Measurements from ENCODE around the gene DMD.

Gene DMD

GRCh38 chrX:33132569-33132968 lies 78.8 kb downstream of the DMD start:
- H3K27me3 ChIP-seq (replicated peaks in 2 of 5; ENCODE audit: control insufficient read depth in 4 of 5, insufficient read depth in 5 of 5, low read length in 4 of 5), result peaks cover 0 to 3% (median 0%) of the 10 kb centered on the region in 5 experiments
- H3K9me3 ChIP-seq (ENCODE audit: control extremely low read depth in 1 of 5, control insufficient read depth in 4 of 5, insufficient read depth in 2 of 5, low read depth in 1 of 5, low read length in 4 of 5), result no peaks in the 10 kb centered on the region
- CTCF ChIA-PET, result no interaction called here
- no peak overlapping the region for H3K4me3 ChIP-seq (ENCODE audit: control insufficient read depth in 1 of 7, extremely low read depth in 1 of 7, insufficient read depth in 4 of 7, low read depth in 2 of 7, low read length in 6 of 7)
- no peaks in the 10 kb centered on the region for H3K4me1 ChIP-seq (ENCODE audit: control extremely low read depth in 1 of 4, control insufficient read depth in 4 of 4, insufficient read depth in 4 of 4, low read length in 3 of 4)
- POLR2A ChIA-PET, result no interaction called here
- no peaks in the 10 kb centered on the region for H3K36me3 ChIP-seq (ENCODE audit: control insufficient read depth in 4 of 4, insufficient read depth in 4 of 4, low read length in 3 of 4)
- WGBS (ENCODE audit: insufficient coverage), result 40% methylated on average over 1 of the region's 3 CpGs
- DNase-seq, result no peak
- H3K27ac ChIP-seq (ENCODE audit: insufficient read depth in 1 of 2, low read depth in 1 of 2, low read length in 2 of 2, poor library complexity in 1 of 2, severe bottlenecking in 2 of 2), result no peak overlapping the region

DNA sequence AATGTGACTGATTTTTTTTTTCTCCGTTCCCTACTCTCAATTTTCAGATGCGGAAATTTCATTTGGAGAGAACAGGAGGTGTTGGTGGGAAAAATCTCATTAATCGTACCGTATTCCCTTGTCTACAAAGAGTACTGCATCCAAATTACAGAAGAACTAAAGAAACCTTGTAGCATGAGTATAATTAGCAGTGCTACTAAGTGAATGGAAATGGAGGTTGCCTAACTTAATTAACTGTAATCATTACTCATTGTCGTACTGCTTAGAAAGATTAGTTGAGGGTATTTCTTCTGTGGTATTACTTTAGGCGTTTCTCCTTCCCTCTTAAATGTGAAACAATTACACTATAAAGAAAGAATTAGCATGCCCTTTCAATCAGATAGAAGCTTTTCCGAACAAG lies 81.7 kb downstream of the DMD start:
- ChIA-PET CTCF (no interaction called here), POLR2A (no interaction called here)
- no peaks in the 10 kb centered on the region for H3K4me1 ChIP-seq (ENCODE audit: control extremely low read depth in 1 of 4, control insufficient read depth in 4 of 4, insufficient read depth in 4 of 4, low read length in 3 of 4)
- 67% methylated on average over 1 of the region's 7 CpGs for WGBS (ENCODE audit: insufficient coverage)
- no peak overlapping the region for H3K4me3 ChIP-seq (ENCODE audit: control insufficient read depth in 1 of 7, extremely low read depth in 1 of 7, insufficient read depth in 4 of 7, low read depth in 2 of 7, low read length in 6 of 7)
- no peaks in the 10 kb centered on the region for H3K36me3 ChIP-seq (ENCODE audit: control insufficient read depth in 4 of 4, insufficient read depth in 4 of 4, low read length in 3 of 4)
- no peak overlapping the region for H3K27ac ChIP-seq (ENCODE audit: insufficient read depth in 1 of 2, low read depth in 1 of 2, low read length in 2 of 2, poor library complexity in 1 of 2, severe bottlenecking in 2 of 2)
- no peak for DNase-seq
- H3K9me3 ChIP-seq (ENCODE audit: control extremely low read depth in 1 of 5, control insufficient read depth in 4 of 5, insufficient read depth in 2 of 5, low read depth in 1 of 5, low read length in 4 of 5), result no peaks in the 10 kb centered on the region
- H3K27me3 ChIP-seq (replicated peaks in 2 of 5; ENCODE audit: control insufficient read depth in 4 of 5, insufficient read depth in 5 of 5, low read length in 4 of 5), result peaks cover 0 to 3% (median 0%) of the 10 kb centered on the region in 5 experiments

GRCh38 chrX:33128048-33128805 lies 83.1 kb downstream of the DMD start:
- no peaks in the 10 kb centered on the region for H3K4me1 ChIP-seq (ENCODE audit: control extremely low read depth in 1 of 4, control insufficient read depth in 4 of 4, insufficient read depth in 4 of 4, low read length in 3 of 4)
- ChIA-PET CTCF (no interaction called here), POLR2A (no interaction called here)
- H3K36me3 ChIP-seq (ENCODE audit: control insufficient read depth in 4 of 4, insufficient read depth in 4 of 4, low read length in 3 of 4), result no peaks in the 10 kb centered on the region
- no peaks in the 10 kb centered on the region for H3K9me3 ChIP-seq (ENCODE audit: control extremely low read depth in 1 of 5, control insufficient read depth in 4 of 5, insufficient read depth in 2 of 5, low read depth in 1 of 5, low read length in 4 of 5)
- no peak for DNase-seq
- peaks cover 0 to 3% (median 0%) of the 10 kb centered on the region in 5 experiments for H3K27me3 ChIP-seq (replicated peaks in 2 of 5; ENCODE audit: control insufficient read depth in 4 of 5, insufficient read depth in 5 of 5, low read length in 4 of 5)
- no peak overlapping the region for H3K4me3 ChIP-seq (ENCODE audit: control insufficient read depth in 1 of 7, extremely low read depth in 1 of 7, insufficient read depth in 4 of 7, low read depth in 2 of 7, low read length in 6 of 7)
- 59% methylated on average over 5 of the region's 10 CpGs for WGBS (ENCODE audit: insufficient coverage)
- no peak overlapping the region for H3K27ac ChIP-seq (ENCODE audit: insufficient read depth in 1 of 2, low read depth in 1 of 2, low read length in 2 of 2, poor library complexity in 1 of 2, severe bottlenecking in 2 of 2)

- Histone ChIP-seq H3K36me3 (ENCODE audit: control insufficient read depth in 4 of 4, insufficient read depth in 4 of 4, low read length in 3 of 4) (no peaks in the 10 kb centered on the region), H3K4me3 (ENCODE audit: control insufficient read depth in 1 of 7, extremely low read depth in 1 of 7, insufficient read depth in 4 of 7, low read depth in 2 of 7, low read length in 6 of 7) (no peak overlapping the region), H3K4me1 (ENCODE audit: control extremely low read depth in 1 of 4, control insufficient read depth in 4 of 4, insufficient read depth in 4 of 4, low read length in 3 of 4) (no peaks in the 10 kb centered on the region), H3K9me3 (ENCODE audit: control extremely low read depth in 1 of 5, control insufficient read depth in 4 of 5, insufficient read depth in 2 of 5, low read depth in 1 of 5, low read length in 4 of 5) (no peaks in the 10 kb centered on the region), H3K27ac (ENCODE audit: insufficient read depth in 1 of 2, low read depth in 1 of 2, low read length in 2 of 2, poor library complexity in 1 of 2, severe bottlenecking in 2 of 2) (no peak overlapping the region), H3K27me3 (replicated peaks in 2 of 5; ENCODE audit: control insufficient read depth in 4 of 5, insufficient read depth in 5 of 5, low read length in 4 of 5) (peaks cover 0 to 3% (median 0%) of the 10 kb centered on the region in 5 experiments)
- WGBS (ENCODE audit: insufficient coverage), result 43% methylated on average over 1 of the region's 6 CpGs
- ChIA-PET POLR2A (no interaction called here), CTCF (no interaction called here)
- DNase-seq, result no peak
Observed at GRCh38 chrX:33126469-33126868, 84.9 kb downstream of the DMD start.

DNA sequence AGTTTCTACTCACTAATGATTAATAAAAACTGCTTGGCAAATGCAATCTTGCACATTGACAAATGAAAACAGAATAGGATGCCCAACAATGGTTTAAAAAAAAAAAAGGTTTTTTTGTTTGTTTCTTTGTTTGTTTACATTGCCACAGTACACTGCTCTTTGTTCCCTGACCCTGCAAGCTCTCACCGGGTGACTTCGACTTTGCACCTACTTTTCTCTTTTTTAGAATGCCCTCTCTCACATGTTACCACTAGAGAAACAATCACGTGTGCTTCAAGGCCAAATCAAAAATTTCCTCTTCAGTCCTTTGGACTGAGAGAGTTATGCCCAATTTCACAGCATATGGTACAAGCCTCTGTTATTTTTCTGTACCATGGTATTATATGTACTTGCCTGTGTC lies 101.5 kb downstream of the DMD start:
- Histone ChIP-seq H3K9me3 (ENCODE audit: control extremely low read depth in 1 of 5, control insufficient read depth in 4 of 5, insufficient read depth in 2 of 5, low read depth in 1 of 5, low read length in 4 of 5) (no peaks in the 10 kb centered on the region), H3K36me3 (ENCODE audit: control insufficient read depth in 4 of 4, insufficient read depth in 4 of 4, low read length in 3 of 4) (no peaks in the 10 kb centered on the region), H3K4me3 (ENCODE audit: control insufficient read depth in 1 of 7, extremely low read depth in 1 of 7, insufficient read depth in 4 of 7, low read depth in 2 of 7, low read length in 6 of 7) (no peak overlapping the region), H3K4me1 (ENCODE audit: control extremely low read depth in 1 of 4, control insufficient read depth in 4 of 4, insufficient read depth in 4 of 4, low read length in 3 of 4) (no peaks in the 10 kb centered on the region), H3K27me3 (replicated peaks in 2 of 5; ENCODE audit: control insufficient read depth in 4 of 5, insufficient read depth in 5 of 5, low read length in 4 of 5) (no peaks in the 10 kb centered on the region), H3K27ac (ENCODE audit: insufficient read depth in 1 of 2, low read depth in 1 of 2, low read length in 2 of 2, poor library complexity in 1 of 2, severe bottlenecking in 2 of 2) (no peak overlapping the region)
- no peak for DNase-seq
- POLR2A ChIA-PET, result no interaction called here
- WGBS (ENCODE audit: insufficient coverage), result 4% methylated on average over 3 of the region's 3 CpGs
- CTCF ChIA-PET, result no interaction called here

GRCh38 chrX:33106737-33107136 lies 104.6 kb downstream of the DMD start:
- ChIA-PET CTCF (no interaction called here), POLR2A (no interaction called here)
- no peaks in the 10 kb centered on the region for H3K9me3 ChIP-seq (ENCODE audit: control extremely low read depth in 1 of 5, control insufficient read depth in 4 of 5, insufficient read depth in 2 of 5, low read depth in 1 of 5, low read length in 4 of 5)
- DNase-seq, result no peak
- no peaks in the 10 kb centered on the region for H3K27me3 ChIP-seq (replicated peaks in 2 of 5; ENCODE audit: control insufficient read depth in 4 of 5, insufficient read depth in 5 of 5, low read length in 4 of 5)
- H3K4me3 ChIP-seq (ENCODE audit: control insufficient read depth in 1 of 7, extremely low read depth in 1 of 7, insufficient read depth in 4 of 7, low read depth in 2 of 7, low read length in 6 of 7), result no peak overlapping the region
- WGBS (ENCODE audit: insufficient coverage), result 93% methylated on average over 2 of the region's 8 CpGs
- H3K27ac ChIP-seq (ENCODE audit: insufficient read depth in 1 of 2, low read depth in 1 of 2, low read length in 2 of 2, poor library complexity in 1 of 2, severe bottlenecking in 2 of 2), result no peak overlapping the region
- no peaks in the 10 kb centered on the region for H3K4me1 ChIP-seq (ENCODE audit: control extremely low read depth in 1 of 4, control insufficient read depth in 4 of 4, insufficient read depth in 4 of 4, low read length in 3 of 4)
- H3K36me3 ChIP-seq (ENCODE audit: control insufficient read depth in 4 of 4, insufficient read depth in 4 of 4, low read length in 3 of 4), result no peaks in the 10 kb centered on the region

- no peaks in the 10 kb centered on the region for H3K27me3 ChIP-seq (replicated peaks in 2 of 5; ENCODE audit: control insufficient read depth in 4 of 5, insufficient read depth in 5 of 5, low read length in 4 of 5)
- H3K4me1 ChIP-seq (ENCODE audit: control extremely low read depth in 1 of 4, control insufficient read depth in 4 of 4, insufficient read depth in 4 of 4, low read length in 3 of 4), result no peaks in the 10 kb centered on the region
- no peak overlapping the region for H3K27ac ChIP-seq (ENCODE audit: insufficient read depth in 1 of 2, low read depth in 1 of 2, low read length in 2 of 2, poor library complexity in 1 of 2, severe bottlenecking in 2 of 2)
- ChIA-PET POLR2A (no interaction called here), CTCF (no interaction called here)
- DNase-seq, result no peak
- no peaks in the 10 kb centered on the region for H3K9me3 ChIP-seq (ENCODE audit: control extremely low read depth in 1 of 5, control insufficient read depth in 4 of 5, insufficient read depth in 2 of 5, low read depth in 1 of 5, low read length in 4 of 5)
- no peak overlapping the region for H3K4me3 ChIP-seq (ENCODE audit: control insufficient read depth in 1 of 7, extremely low read depth in 1 of 7, insufficient read depth in 4 of 7, low read depth in 2 of 7, low read length in 6 of 7)
- H3K36me3 ChIP-seq (ENCODE audit: control insufficient read depth in 4 of 4, insufficient read depth in 4 of 4, low read length in 3 of 4), result no peaks in the 10 kb centered on the region
- WGBS (ENCODE audit: insufficient coverage), result 100% methylated on average over 2 of the region's 3 CpGs
Observed at GRCh38 chrX:33095079-33095478, 116.3 kb downstream of the DMD start.
